HG03575 (cell line): ENCODE data around the gene TMPRSS6.

Source experiments
- ATAC-seq: cut with Tn5 transposase; IDR thresholded peaks from one replicate; pipeline ENCODE4 v1.9.1; 2021; ENCODE audit not compliant: unreplicated experiment, insufficient number of reproducible peaks, low FRiP score; ENCODE audit errors: extremely low read depth

Gene TMPRSS6

GRCh38 chr22:37044634-37045625, 64.6 kb downstream of the TMPRSS6 start:
- ATAC-seq = no peak

DNA sequence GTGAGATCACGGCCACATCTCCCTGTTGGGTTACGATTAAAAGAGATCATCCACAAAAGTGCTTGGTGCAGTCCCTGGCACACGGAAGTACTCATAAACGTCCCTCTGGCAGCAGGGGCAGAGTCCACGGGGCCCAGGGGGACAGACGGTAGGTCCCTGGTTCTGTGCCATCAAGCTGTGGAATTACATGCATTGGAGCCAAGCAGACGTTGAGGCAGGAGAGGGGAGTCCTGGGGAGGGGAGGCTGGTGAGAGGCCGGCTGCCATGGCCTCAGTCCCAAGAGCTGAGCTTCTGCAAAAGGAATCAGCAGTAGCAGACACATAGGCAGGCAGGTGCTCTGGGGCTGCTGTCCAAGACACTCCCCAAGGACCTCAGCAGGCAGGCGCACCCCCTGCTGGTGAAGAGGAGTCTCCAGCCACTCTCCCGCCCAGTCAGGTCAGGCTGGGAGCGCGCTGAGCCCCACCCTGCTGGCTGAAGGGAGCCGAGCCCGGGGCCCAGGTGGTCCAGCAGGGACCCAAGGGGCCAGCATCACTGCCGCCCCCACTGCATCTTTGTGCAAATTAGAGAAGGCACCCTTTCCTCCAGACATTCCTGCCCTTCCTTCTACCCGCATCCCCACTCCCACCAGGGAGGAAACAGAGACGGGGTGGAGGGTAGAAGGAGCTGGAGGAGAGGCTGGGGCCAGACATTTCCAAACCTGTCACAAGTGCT, 65.5 kb downstream of the TMPRSS6 start:
- ATAC-seq = no peak

DNA sequence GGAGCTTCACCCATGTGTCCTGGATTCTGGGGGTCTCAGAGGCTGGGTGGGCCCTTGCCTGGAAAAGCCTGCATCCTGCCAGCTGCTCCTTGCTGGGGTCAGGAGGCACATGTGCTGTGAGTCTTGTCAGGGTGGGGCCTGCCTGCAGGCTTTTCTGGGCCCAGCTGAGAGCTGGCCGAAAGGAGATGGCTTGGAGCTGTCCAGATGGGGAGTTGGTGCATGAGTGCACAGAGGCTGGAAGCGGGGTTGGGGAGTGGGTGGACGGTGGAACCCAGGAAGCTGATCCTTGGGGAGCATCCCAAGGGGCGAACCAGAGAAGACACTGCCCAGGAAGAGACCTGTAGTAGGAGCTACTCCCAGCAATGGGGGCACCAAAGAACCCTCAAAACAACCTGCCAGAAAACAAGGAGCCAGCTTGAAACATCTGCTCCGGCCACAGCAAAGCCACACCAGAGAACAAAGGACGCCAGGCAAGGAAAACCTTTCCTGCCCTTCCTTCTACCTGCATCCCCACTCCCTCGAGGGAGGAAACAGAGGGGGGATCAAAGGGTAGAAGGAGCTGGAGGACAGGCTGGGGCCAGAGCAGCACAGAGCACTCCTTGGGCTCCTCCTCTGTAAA, 66.2 kb downstream of the TMPRSS6 start:
- no peak for ATAC-seq

DNA sequence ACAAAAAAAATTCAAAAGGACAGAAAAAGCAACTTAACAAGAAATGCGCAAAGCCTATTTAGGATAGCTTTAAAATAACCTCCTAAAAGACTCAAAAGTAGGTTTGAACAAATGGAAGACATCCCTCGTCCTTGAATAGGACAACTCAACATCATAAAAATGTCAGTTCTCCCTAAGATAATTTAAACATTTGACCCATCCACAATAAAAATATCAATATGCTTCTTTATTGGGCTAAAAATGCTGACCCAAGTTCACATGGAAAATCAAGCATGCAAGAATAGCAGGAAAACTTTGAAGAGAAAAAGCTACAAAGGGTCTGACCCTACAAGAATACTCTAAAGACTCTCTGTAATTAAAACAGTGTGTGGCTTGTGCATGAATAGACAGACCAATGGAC, 70.0 kb downstream of the TMPRSS6 start:
- ATAC-seq = no peak

DNA sequence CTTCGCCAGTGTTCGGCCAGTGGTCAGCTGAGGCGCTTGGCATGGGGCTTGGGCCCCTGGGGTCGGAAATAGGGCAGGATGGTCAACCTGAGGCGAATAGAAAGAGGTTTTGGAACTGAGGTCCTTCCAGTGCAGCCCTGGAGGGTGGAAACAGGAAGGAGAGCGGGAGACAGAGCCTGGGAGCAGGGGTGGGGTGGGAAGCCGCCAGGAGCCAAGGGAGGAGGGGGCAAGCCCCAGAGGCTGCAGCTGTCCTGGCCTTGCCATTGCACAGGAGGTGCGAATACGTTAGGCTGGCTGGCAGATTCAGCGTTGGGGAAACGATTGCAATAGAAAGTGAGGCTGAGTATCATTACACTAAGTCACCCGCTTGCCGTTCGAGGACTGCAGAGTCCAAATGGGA, 71.8 kb downstream of the TMPRSS6 start:
- no peak for ATAC-seq

- ATAC-seq = no peak
Measured at GRCh38 chr22:37036655-37037377, 72.7 kb downstream of the TMPRSS6 start.

DNA sequence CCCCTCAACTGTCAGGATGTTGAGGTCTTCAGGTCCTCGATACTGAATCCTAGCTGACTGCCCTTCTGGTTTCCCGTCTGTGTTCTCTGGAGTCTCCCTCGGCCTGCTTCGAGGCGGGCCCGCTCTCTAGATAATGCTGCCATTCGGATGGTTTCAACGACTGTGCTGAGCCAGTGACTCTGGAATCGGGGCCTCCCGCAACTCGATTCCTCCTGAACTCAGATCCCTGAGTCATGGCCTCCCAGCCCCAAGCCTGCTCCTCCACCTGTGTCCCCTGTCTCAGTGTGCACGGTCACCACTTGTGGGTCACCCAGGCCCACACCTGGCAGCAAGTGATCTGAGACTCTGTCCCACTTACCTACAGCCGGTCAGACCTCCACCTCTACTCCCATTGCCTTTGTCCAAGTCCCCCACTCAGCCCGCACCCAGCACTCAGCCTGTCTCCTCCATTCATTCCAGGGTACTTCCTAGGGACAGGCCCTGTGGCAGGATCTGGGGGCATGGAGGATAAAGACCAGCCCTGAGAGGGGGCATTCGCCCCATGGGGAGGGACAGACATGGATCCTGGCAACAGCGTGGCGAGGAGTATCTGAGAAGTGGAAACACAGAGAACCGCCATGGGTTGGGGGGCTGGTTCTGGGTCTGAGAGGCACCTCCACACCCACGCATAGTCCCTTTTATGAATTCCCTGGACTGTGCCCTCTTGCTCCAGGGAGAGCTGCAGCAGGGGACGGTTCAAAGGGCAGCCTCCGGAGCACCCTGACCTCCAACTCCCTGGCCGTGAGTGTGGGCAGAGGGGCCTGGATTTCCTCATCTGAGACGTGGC, 75.7 kb downstream of the TMPRSS6 start:
- no peak for ATAC-seq

- no peak for ATAC-seq
Measured at GRCh38 chr22:37032535-37033460, 76.7 kb downstream of the TMPRSS6 start.

- no peak for ATAC-seq
Measured at GRCh38 chr22:37032134-37032534, 77.4 kb downstream of the TMPRSS6 start.

DNA sequence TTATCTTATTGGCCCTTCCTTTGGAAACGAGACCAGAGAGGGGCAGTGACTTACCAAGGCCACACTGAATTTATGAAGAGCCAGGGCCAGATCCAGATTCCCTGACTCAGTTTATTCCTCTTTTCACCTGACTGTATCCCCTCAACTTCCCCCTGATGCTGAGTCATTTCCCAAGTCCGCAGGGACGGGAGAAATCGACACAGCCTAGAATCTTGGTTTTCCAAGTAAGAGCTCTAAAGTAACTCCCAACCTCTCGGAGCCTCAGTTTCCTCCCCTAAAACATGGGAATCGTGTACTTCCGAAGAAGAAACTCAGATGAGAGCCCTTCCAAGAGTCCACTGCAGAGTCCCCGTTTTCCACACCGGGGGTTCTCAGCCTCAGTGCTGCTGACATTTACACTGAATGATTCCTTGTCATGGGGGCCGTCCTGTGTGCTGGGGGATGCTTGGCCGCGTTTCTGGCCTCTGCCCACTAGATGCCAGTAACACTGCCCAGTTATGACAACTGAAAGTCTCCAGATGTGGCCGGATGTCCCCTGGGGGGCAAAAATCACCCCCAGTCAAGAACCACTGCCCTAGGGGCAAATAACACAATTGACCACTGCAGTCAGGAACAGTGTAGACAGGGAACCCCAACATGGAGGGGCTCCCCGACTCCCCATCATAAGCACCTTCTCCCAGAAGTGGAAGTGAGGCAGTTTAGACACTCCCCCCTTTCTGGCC, 78.8 kb downstream of the TMPRSS6 start:
- ATAC-seq = no peak

- ATAC-seq = no peak
Measured at GRCh38 chr22:37028692-37029674, 80.5 kb downstream of the TMPRSS6 start.

DNA sequence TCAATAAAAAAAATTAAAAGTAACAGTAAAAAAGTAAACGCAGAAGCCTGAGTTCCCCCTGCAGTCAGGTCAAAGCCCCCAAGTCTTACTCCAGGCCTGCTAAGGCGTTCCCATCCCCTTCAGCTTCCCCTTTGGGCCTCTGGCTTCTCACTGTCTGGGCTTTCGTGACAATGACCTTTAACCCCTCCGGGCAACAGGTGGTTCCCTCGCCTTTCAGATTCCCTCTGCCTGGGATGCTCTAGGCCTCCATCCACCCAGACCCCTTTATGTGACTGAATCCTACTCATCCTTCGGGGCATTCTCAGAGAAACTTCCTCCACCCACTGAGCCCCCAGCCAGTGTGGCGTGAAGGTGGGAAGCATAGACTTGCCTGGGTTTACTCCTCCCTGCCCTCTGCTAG, 82.0 kb downstream of the TMPRSS6 start:
- no peak for ATAC-seq

- no peak for ATAC-seq
Measured at GRCh38 chr22:37026325-37026724, 83.2 kb downstream of the TMPRSS6 start.

- no peak for ATAC-seq
Measured at GRCh38 chr22:37025500-37026070, 83.9 kb downstream of the TMPRSS6 start.
